ENCODE data around the gene FOCAD. TPM values are rescaled to one million over a fixed set of nuclear protein-coding genes. Genes with fewer than 3 reads are reported as not detected.
A peak's percentile ranks its signal among the peaks of the same experiment; 100 is the strongest.

The FOCAD gene
- total RNA-seq, 1 donor from 2014 or later: 38.3 TPM

DNA sequence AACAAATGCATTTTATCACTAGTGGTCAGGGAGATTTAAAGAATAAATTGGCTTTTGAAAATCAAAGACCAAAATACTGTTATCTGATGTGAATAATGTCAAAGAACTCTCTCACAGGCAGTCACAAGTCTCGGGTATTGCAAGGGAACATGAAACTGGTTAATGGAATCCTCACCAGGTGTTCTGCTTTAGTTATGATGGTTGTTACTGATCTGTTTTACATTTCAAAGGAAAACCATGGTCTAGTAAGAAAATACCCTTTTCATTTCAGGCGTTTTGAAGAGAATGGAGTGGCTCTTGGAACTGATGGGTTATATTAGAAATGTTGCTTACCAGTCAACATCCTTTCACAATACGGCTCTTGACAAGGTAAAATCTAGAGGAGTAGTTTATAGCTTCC lies 304.0 kb downstream of the FOCAD start:
- DNase-seq (ENCODE audit: low spot score): no peak
- intact Hi-C loops (cut with DNase I): no loop called here

DNA sequence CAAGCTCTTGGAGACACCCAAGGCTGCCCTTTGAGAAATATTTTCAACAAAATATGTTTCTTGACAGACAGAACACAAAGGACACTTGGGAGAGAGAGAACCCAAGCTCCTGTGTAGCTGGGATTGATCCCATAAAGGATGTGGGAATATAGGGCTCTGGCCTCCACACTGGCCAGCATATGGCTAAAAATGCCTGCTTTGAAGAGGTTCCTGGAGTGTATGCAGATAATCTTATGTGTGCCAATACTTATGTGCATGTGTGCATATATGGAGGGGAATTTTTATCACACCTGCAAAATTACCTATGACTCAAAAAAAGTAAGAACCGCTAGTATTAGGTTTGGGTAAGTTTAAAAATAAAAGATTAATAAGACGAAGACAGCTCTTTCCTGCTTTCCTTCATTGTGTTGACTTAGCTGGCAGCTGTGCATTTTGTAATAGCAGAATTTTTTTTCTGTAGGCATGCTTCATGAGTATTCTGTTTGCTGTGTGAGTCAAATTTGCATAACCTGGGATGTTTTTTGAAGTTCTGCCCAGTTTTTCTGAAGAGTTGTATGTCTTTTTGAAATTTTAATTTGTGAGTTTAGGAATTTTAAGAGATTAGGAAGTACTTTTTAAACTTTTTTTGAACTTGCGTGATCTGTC lies 304.7 kb downstream of the FOCAD start:
- intact Hi-C loops (cut with DNase I): no loop called here
- no peak for DNase-seq (ENCODE audit: low spot score)

- intact Hi-C loops (cut with DNase I): no loop called here
- DNase-seq (ENCODE audit: low spot score): peak; percentile 79
Measured at GRCh38 chr9:20989923-20990341, 305.9 kb downstream of the FOCAD start.

GRCh38 chr9:20990867-20991266 lies 306.8 kb downstream of the FOCAD start:
- intact Hi-C loops (cut with DNase I): no loop called here

GRCh38 chr9:20994486-20994885 lies 310.4 kb downstream of the FOCAD start:
- intact Hi-C loops (cut with DNase I): no loop called here
- no peak for DNase-seq (ENCODE audit: low spot score)

More at GRCh38 chr9:20990867-20991266, 306.8 kb downstream of the FOCAD start:
- DNase-seq (ENCODE audit: low spot score): no peak

DNA sequence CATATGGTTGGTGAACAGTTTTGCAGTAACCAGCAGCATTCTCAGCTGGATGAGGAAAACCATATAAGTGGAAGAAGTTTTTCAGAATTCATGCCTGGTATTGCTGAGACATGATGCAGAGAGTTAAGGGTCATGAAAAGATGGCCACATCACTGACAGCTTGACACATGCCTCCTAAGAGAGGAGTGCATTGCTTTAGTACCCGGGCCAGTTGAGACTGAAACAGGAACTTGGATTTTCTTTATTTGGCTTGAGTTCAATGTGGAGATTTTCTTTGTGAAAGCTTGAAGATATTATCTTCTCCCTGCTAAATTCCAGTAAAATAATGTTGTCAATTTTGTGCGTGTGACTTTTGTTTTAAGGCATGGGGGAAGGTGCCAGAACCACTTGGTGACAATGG lies 311.6 kb downstream of the FOCAD start:
- DNase-seq (ENCODE audit: low spot score): no peak
- intact Hi-C loops (cut with DNase I): no loop called here

DNA sequence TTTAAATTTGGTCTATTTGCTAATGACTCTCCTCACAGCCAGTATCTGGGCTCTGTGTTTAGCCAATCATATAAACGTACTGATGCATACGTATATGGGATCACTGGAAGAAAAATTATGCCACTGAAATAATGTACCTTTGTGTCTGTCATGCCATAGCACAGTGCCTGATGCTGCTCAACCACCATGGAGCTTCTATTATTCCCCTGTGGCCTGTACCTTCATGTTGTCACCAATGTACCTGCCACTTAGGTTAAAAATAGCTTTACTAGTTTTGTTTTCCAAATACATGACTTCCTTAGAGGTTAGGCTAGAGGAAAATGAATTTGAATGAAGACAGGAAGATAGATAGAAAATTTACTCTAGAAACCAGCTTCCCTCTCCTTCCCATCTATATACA lies 312.8 kb downstream of the FOCAD start:
- DNase-seq (ENCODE audit: low spot score): no peak
- intact Hi-C loops (cut with DNase I): no loop called here

GRCh38 chr9:20997503-20998076 lies 313.5 kb downstream of the FOCAD start:
- intact Hi-C loops (cut with DNase I): no loop called here
- DNase-seq (ENCODE audit: low spot score): no peak

DNA sequence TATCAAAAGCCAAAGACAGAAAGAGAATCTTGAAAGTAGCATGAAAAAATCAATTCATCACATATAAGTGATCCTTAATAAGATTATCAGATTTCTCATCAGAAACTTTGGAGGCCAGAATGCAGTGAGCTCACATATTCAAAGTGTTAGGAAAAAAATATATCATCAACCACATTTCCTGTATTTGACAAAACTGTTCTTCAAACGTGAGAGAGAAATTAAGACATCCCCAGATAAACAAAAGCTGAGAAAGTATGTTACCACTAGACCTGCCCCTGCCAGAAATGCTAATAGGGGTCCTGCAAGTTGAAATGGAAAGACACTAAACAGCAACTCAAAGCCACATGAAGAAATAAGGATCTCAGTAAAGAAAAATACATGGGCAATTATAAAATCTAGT lies 317.5 kb downstream of the FOCAD start:
- no peak for DNase-seq (ENCODE audit: low spot score)
- intact Hi-C loops (cut with DNase I): no loop called here

DNA sequence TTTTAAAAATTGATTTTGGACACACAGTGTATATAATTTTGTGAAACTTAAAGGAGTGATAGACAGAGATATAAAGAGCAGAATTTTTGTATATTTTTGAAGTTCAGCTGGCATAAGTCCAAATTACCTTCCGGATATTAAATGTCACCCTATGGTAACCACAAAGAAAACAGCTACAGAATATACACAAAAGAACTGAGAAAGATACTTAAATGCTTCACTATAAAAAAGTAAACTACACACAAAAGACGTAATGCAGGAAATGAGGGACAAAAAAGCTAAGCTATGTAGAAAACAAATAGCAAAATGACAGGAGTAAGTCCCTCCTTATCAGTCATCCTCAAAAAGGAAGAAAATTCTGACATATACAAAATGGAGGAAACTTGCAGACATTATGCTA lies 318.0 kb downstream of the FOCAD start:
- intact Hi-C loops (cut with DNase I): no loop called here
- no peak for DNase-seq (ENCODE audit: low spot score)

DNA sequence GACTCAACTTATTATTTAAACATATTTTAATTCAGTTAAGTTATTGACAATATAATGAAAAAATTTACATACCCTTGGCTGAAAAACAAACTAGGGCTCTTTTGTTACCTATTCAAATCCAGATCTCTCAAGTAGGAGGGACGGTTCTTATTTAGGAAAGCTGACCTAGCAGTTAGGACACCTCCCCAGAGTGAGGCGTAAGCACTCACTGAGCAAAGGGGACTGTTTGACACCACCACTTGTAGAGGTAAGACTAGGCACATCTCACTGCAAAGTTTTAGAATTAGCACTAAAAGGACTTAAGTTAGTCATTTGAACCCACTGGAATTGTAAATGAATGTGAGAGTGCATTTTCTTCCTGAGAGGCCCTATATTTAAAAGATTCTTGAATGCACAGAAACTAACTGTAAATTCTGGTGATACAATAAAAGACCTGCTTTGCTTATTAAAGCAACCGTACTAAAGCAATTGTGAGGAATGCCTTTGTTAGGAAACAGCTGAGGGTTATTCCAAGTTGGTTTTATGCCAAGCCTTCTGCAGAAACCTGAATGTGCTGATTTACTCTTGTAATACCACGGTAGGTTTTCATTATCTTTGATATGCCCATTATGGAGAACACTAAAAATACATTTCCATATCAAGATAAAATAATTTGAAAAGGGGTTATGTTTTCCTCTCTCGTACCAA lies 331.2 kb downstream of the FOCAD start:
- no peak for DNase-seq (ENCODE audit: low spot score)
- intact Hi-C loops (cut with DNase I): no loop called here

GRCh38 chr9:21015995-21016394 lies 331.9 kb downstream of the FOCAD start:
- intact Hi-C loops (cut with DNase I): no loop called here

DNA sequence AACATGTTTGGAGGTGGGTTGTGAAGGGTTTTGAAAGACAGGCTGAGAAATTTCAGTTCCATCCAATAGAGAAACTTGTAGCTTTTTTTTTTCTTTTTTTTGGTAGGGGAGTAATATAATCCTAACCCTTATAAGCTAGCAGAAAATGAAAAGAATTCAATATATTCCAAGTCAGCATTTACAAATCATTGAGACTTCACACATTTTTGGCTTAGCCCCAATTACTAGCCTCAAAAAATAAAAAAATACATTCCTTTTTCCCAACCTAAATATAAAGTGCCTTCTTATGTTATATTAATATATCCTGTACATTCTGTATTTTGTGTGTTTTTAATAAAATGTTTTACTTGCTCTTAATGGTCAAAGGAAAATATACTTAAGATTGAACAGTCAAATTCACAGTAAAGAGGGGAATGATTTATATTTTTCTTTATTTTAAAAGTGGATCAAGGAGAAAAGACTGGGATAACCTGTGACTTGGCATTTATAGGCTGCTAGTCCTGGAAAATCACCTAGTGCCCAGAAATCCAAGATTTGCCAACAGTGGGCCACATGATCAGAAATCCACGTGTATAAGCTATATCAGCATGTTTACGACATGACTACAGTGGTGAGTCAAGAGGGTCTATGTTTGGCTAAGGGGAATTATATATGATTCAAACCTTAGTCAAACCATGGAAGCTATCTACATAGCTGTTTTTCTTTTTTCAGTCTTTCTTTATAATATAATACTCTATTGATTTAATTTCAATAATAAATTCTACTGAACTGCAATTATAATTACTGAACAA lies 332.8 kb downstream of the FOCAD start:
- no peak for DNase-seq (ENCODE audit: low spot score)
- intact Hi-C loops (cut with DNase I): no loop called here

More at GRCh38 chr9:21015995-21016394, 331.9 kb downstream of the FOCAD start:
- DNase-seq (ENCODE audit: low spot score): no peak

GRCh38 chr9:21018177-21018576 lies 334.1 kb downstream of the FOCAD start:
- intact Hi-C loops (cut with DNase I): no loop called here
- no peak for DNase-seq (ENCODE audit: low spot score)

- intact Hi-C loops (cut with DNase I): no loop called here
- DNase-seq (ENCODE audit: low spot score): no peak
Measured at GRCh38 chr9:21023861-21024260, 339.8 kb downstream of the FOCAD start.

DNA sequence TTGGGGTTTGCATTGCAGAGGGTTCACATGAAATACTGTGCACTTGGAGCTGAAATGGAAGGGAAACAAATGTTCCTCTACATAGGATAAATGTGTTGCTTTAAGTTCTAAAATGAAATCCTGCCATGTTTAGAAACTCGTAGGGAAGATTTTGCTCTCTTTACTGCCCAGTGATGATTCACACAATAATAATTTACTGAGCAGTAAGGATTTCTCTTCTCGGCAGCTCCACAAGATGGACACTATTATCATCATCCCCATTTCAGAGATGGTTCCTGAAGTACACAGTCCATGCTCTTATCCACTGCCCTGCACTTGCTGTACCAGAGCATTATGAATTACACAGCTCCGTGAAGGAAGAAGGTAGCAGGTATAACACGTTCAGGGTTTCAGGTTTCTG lies 343.2 kb downstream of the FOCAD start:
- intact Hi-C loops (cut with DNase I): no loop called here

GRCh38 chr9:21028466-21028865 lies 344.4 kb downstream of the FOCAD start:
- no peak for DNase-seq (ENCODE audit: low spot score)
- intact Hi-C loops (cut with DNase I): no loop called here

More for the DNA sequence above, 343.2 kb downstream of the FOCAD start:
- no peak for DNase-seq (ENCODE audit: low spot score)

GRCh38 chr9:21029661-21030060 lies 345.6 kb downstream of the FOCAD start:
- intact Hi-C loops (cut with DNase I): no loop called here
- DNase-seq (ENCODE audit: low spot score): no peak

DNA sequence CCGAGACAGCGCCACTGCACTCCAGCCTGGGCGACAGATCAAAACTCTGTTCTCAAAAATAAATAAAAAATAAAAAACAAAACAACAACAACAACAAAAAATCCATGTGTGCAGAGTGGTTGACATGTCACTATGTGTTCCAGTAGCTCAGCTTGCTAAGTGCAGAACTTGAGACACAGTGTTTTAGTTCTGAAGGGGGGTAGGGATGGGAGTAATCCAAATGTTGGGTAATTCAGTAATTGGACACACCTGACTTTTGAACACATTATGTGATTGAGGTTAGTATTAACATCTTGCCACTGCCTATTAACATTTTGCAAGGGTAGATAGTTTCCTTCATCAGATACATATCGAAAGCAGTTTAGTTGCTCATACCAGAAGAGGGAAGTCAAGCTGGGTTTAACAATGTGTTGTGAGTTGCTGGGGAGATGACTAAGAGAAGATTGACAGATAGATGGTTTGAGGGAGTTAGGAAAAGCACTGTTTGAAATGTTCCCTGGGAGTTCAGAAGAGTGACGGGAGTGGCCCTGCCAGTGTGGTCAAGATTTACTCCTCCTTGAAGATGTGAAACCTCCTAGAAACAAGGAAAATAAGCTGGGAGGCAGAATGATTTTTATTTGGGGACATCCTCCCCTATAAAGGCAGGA lies 346.5 kb downstream of the FOCAD start:
- no peak for DNase-seq (ENCODE audit: low spot score)
- intact Hi-C loops (cut with DNase I): no loop called here
